GM18868 (cell line): Measurements from ENCODE around the gene MMP10.
"Not testable (repeated sequence)": the region's sequence is repeated elsewhere in the genome, so short reads cannot be mapped to it uniquely, and the experiment has no call there.

Source experiments
- ATAC-seq: cut with Tn5 transposase; IDR thresholded peaks from one replicate; pipeline ENCODE4 v1.9.1; 2021; ENCODE audit warnings: mild to moderate bottlenecking, moderate library complexity; ENCODE audit not compliant: unreplicated experiment

MMP10 gene

GRCh38 chr11:102783720-102784119 is 3.3 kb upstream of the MMP10 start:
- ATAC-seq = no peak

- ATAC-seq = no peak
Observed at GRCh38 chr11:102783016-102783415, 2.6 kb upstream of the MMP10 start.

GRCh38 chr11:102781676-102782075 is 1.2 kb upstream of the MMP10 start:
- no peak for ATAC-seq

GRCh38 chr11:102776454-102776853 is 4.0 kb downstream of the MMP10 start:
- no peak for ATAC-seq

GRCh38 chr11:102773386-102773785 is 7.0 kb downstream of the MMP10 start:
- ATAC-seq = no peak

- no peak for ATAC-seq
Observed at GRCh38 chr11:102771351-102771750, 9.1 kb downstream of the MMP10 start.

GRCh38 chr11:102770191-102770590 is 10.2 kb downstream of the MMP10 start:
- ATAC-seq = no peak

- no peak for ATAC-seq
Observed at GRCh38 chr11:102767800-102768199, 12.6 kb downstream of the MMP10 start.

GRCh38 chr11:102763440-102763839 is 17.0 kb downstream of the MMP10 start:
- no peak for ATAC-seq

- no peak for ATAC-seq
Observed at GRCh38 chr11:102762361-102762767, 18.1 kb downstream of the MMP10 start.

- ATAC-seq = no peak
Observed at GRCh38 chr11:102761646-102762238, 18.7 kb downstream of the MMP10 start.

- no peak for ATAC-seq
Observed at GRCh38 chr11:102760344-102761035, 19.9 kb downstream of the MMP10 start.

GRCh38 chr11:102757823-102758549 is 22.4 kb downstream of the MMP10 start:
- no peak for ATAC-seq

- no peak for ATAC-seq
Observed at GRCh38 chr11:102753267-102753666, 27.2 kb downstream of the MMP10 start.

GRCh38 chr11:102751673-102752072 is 28.8 kb downstream of the MMP10 start:
- ATAC-seq = no peak

- no peak for ATAC-seq
Observed at GRCh38 chr11:102749101-102749722, 31.2 kb downstream of the MMP10 start.

GRCh38 chr11:102746746-102747578 is 33.5 kb downstream of the MMP10 start:
- not testable (repeated sequence) for ATAC-seq

- ATAC-seq = no peak
Observed at GRCh38 chr11:102734650-102735049, 45.8 kb downstream of the MMP10 start.

GRCh38 chr11:102733232-102733875 is 47.1 kb downstream of the MMP10 start:
- ATAC-seq = peak; percentile 95

GRCh38 chr11:102730944-102731343 is 49.5 kb downstream of the MMP10 start:
- not testable (repeated sequence) for ATAC-seq
